ENCODE results near the gene GHSR. TPM values are rescaled to one million over a fixed set of nuclear protein-coding genes. Genes with fewer than 3 reads are reported as not detected.

Gene GHSR
- total and polyA plus RNA-seq, 2 experiments from 2014 or later, result not detected

GRCh38 chr3:172402090-172402489 is 46.2 kb downstream of the GHSR start:
- 95 to 100% methylated on average over 2 of the region's 2 CpGs for WGBS, 2 experiments (ENCODE audit: low coverage in 1 of 2, low lambda C conversion rate in 2 of 2, missing lambda C conversion rate in 2 of 2)
- no peaks in the 10 kb centered on the region for H3K4me1 ChIP-seq (ENCODE audit: insufficient read depth)
- in situ Hi-C loops (cut with MboI), result no loop called here

DNA sequence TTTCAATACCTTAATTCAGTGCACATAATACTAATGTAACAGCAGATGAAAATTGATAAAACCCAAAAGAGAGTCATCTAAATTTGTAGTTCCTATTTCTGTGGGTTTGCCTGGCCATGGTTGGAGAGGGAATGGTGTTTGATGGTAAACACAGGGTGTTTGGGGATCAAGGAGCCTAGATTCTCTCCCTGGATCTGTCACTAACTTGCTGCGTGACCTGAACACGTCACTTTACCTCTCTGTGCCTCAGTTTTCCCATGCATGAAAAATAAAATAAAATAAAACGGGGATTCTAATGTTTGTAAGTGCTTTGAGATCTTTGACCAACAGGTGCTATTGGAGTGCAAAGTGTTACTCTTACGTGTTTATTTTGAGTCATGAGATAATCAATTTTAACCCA is 49.8 kb downstream of the GHSR start:
- H3F3A ChIP-seq (ENCODE audit: insufficient read depth), result peaks cover 41% of the 10 kb centered on the region
- no peak overlapping the region for H3K9ac ChIP-seq
- H2AFZ ChIP-seq, result no peak overlapping the region
- WGBS, 2 experiments (ENCODE audit: low coverage in 1 of 2, low lambda C conversion rate in 2 of 2, missing lambda C conversion rate in 2 of 2), result 98% methylated on average over 4 of the region's 4 CpGs
- no peaks in the 10 kb centered on the region for H3K27me3 ChIP-seq (replicated peaks; ENCODE audit: insufficient read depth)
- peaks cover 33% of the 10 kb centered on the region for H3K79me2 ChIP-seq (ENCODE audit: insufficient read depth)
- H3K9me3 ChIP-seq (ENCODE audit: low read depth), result no peaks in the 10 kb centered on the region
- no peak overlapping the region for H3K27ac ChIP-seq
- no peak overlapping the region for H3K4me2 ChIP-seq (ENCODE audit: unreplicated experiment)
- H3K4me3 ChIP-seq, result no peak overlapping the region
- DNase-seq, result no peak
- no peaks in the 10 kb centered on the region for H3K9me2 ChIP-seq (ENCODE audit: insufficient read depth)
- H3K4me1 ChIP-seq (ENCODE audit: insufficient read depth), result no peaks in the 10 kb centered on the region
- in situ Hi-C loops (cut with MboI), result no loop called here
- no peaks in the 10 kb centered on the region for H4K20me1 ChIP-seq (ENCODE audit: insufficient read depth)
- H3K36me3 ChIP-seq (ENCODE audit: low read depth), result peaks cover 79% of the 10 kb centered on the region
- TF ChIP-seq EZH2 (IDR thresholded peaks at IDR 0.05; ENCODE audit: insufficient read depth, poor library complexity, severe bottlenecking) (no peak), EZH2phosphoT487 (IDR thresholded peaks at IDR 0.05; ENCODE audit: insufficient read depth, low read depth) (no peak)

More at GRCh38 chr3:172402090-172402489, 46.2 kb downstream of the GHSR start:
- DNase-seq, result no peak
- H3K9me2 ChIP-seq (ENCODE audit: insufficient read depth), result no peaks in the 10 kb centered on the region
- no peaks in the 10 kb centered on the region for H3K9me3 ChIP-seq (ENCODE audit: low read depth)
- 0 out of 2 replicates have a peak, but pooled peaks cover 5% of the 10 kb centered on the region for H3K79me2 ChIP-seq (ENCODE audit: insufficient read depth)
- H3K4me2 ChIP-seq (ENCODE audit: unreplicated experiment), result no peak overlapping the region
- H3K9ac ChIP-seq, result no peak overlapping the region
- H3K36me3 ChIP-seq (ENCODE audit: low read depth), result peaks cover 55% of the 10 kb centered on the region
- peaks cover 47% of the 10 kb centered on the region for H3F3A ChIP-seq (ENCODE audit: insufficient read depth)
- TF ChIP-seq EZH2phosphoT487 (IDR thresholded peaks at IDR 0.05; ENCODE audit: insufficient read depth, low read depth) (no peak), EZH2 (IDR thresholded peaks at IDR 0.05; ENCODE audit: insufficient read depth, poor library complexity, severe bottlenecking) (no peak)
- H3K27ac ChIP-seq, result no peak overlapping the region
- H3K4me3 ChIP-seq, result no peak overlapping the region
- no peak overlapping the region for H2AFZ ChIP-seq
- no peaks in the 10 kb centered on the region for H3K27me3 ChIP-seq (replicated peaks; ENCODE audit: insufficient read depth)
- H4K20me1 ChIP-seq (ENCODE audit: insufficient read depth), result no peaks in the 10 kb centered on the region

- no peaks in the 10 kb centered on the region for H4K20me1 ChIP-seq (ENCODE audit: insufficient read depth)
- peaks cover 44% of the 10 kb centered on the region for H3F3A ChIP-seq (ENCODE audit: insufficient read depth)
- H3K4me3 ChIP-seq, result no peak overlapping the region
- in situ Hi-C loops (cut with MboI), result no loop called here
- TF ChIP-seq EZH2phosphoT487 (IDR thresholded peaks at IDR 0.05; ENCODE audit: insufficient read depth, low read depth) (no peak), EZH2 (IDR thresholded peaks at IDR 0.05; ENCODE audit: insufficient read depth, poor library complexity, severe bottlenecking) (no peak)
- H3K27ac ChIP-seq, result peak overlapping the region; percentile 1; the same call in 1 of the 2 replicates
- peaks cover 40% of the 10 kb centered on the region for H3K79me2 ChIP-seq (ENCODE audit: insufficient read depth)
- no peak overlapping the region for H3K4me2 ChIP-seq (ENCODE audit: unreplicated experiment)
- 30 to 41% methylated on average over 1 of the region's 1 CpG for WGBS, 2 experiments (ENCODE audit: low coverage in 1 of 2, low lambda C conversion rate in 2 of 2, missing lambda C conversion rate in 2 of 2)
- no peaks in the 10 kb centered on the region for H3K27me3 ChIP-seq (replicated peaks; ENCODE audit: insufficient read depth)
- H3K9me3 ChIP-seq (ENCODE audit: low read depth), result no peaks in the 10 kb centered on the region
- H3K9ac ChIP-seq, result no peak overlapping the region
- H3K9me2 ChIP-seq (ENCODE audit: insufficient read depth), result no peaks in the 10 kb centered on the region
- peaks cover 79% of the 10 kb centered on the region for H3K36me3 ChIP-seq (ENCODE audit: low read depth)
- DNase-seq, result peak; percentile 60
- H3K4me1 ChIP-seq (ENCODE audit: insufficient read depth), result no peaks in the 10 kb centered on the region
- no peak overlapping the region for H2AFZ ChIP-seq
Measured at GRCh38 chr3:172397716-172398405, 50.4 kb downstream of the GHSR start.

GRCh38 chr3:172396400-172396799 is 51.9 kb downstream of the GHSR start:
- 91 to 92% methylated on average over 7 of the region's 7 CpGs for WGBS, 2 experiments (ENCODE audit: low coverage in 1 of 2, low lambda C conversion rate in 2 of 2, missing lambda C conversion rate in 2 of 2)
- Histone ChIP-seq H3K9me2 (ENCODE audit: insufficient read depth) (no peaks in the 10 kb centered on the region), H3F3A (ENCODE audit: insufficient read depth) (peaks cover 44% of the 10 kb centered on the region), H3K27ac (no peak overlapping the region), H3K79me2 (ENCODE audit: insufficient read depth) (peaks cover 47% of the 10 kb centered on the region), H3K27me3 (replicated peaks; ENCODE audit: insufficient read depth) (no peaks in the 10 kb centered on the region), H3K4me1 (ENCODE audit: insufficient read depth) (peaks cover 8% of the 10 kb centered on the region; the same call in 1 of the 2 replicates), H3K4me3 (no peak overlapping the region), H2AFZ (no peak overlapping the region), H4K20me1 (ENCODE audit: insufficient read depth) (no peaks in the 10 kb centered on the region), H3K36me3 (ENCODE audit: low read depth) (peaks cover 66% of the 10 kb centered on the region), H3K4me2 (ENCODE audit: unreplicated experiment) (no peak overlapping the region), H3K9ac (no peak overlapping the region), H3K9me3 (ENCODE audit: low read depth) (no peaks in the 10 kb centered on the region)
- TF ChIP-seq EZH2phosphoT487 (IDR thresholded peaks at IDR 0.05; ENCODE audit: insufficient read depth, low read depth) (no peak), EZH2 (IDR thresholded peaks at IDR 0.05; ENCODE audit: insufficient read depth, poor library complexity, severe bottlenecking) (no peak)
- in situ Hi-C loops (cut with MboI), result no loop called here
- DNase-seq, result no peak

Measured in GM23248 (cell line).